NCI-H2107 treated with DMSO at 0.1 percent for 48 hours (cell line): Measurements from ENCODE around the gene SLC9A8.

Experiments
- DNase-seq: peaks from one replicate; lab custom pipeline; 2025; ENCODE audit not compliant: unreplicated experiment; lab: John Stamatoyannopoulos, UW

Gene SLC9A8

GRCh38 chr20:49811825-49812506 lies 662 bp upstream of the SLC9A8 start:
- no peak for DNase-seq

DNA sequence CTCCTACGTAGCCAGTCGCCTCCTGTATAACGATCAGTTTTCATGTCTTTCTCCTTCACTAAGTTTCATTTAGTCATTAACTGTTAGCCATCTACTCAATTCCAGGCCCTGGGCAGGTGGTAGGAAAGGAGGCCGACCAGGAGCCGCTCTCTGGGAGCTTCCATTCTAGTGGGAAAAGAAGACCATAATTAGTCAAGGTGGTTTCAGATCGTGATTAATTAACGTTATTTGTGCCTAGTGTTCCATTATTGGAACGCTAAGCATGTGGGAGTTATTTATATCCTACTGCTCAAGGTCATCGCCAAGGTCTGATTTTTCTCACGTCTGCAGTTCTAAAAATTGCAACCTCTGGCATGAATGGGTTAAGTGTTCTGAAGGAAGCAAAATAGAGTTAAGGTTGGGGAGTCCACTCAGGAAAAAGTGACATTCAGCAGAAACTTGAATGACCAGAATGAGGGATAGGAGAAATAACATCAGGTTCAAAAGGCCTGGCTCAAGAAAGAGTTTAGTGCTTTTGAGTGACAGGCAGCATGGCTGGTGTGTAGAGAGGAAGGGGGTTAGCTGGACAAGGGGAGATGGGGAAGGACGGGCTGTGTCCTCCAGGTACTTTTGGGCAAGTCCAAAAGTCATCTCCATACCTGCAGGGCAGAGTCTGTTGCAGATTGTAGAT lies 812 bp downstream of the SLC9A8 start:
- DNase-seq = no peak

DNA sequence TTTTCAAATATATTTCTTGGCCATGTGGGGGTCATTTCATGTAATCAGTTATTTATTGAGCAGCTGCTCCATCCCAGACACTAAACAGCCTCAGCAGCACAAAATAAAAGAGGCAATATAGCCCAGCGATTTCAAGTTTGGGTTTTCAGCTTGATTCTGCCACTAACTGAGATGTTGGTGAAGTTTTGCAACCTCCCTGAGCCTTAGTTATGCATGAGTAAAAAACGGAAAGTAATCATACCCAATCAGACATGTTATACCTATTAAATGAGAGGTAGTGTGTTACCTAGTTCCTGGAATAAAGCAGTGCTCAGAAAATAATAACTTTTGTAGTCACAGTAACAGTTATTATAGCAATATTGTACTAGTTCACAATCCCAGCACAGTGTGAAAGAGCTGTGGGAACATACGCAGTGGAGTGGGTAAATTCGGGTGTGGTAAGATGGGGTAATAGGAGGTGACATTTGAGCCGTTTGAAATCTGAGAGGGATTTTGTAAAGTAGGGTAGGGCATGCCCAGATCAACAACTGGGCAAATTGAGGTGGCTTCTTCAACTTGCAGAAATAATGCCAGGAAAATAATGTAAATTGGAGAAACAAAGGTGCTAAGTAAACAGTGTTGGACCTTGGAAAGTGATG lies 1.5 kb downstream of the SLC9A8 start:
- peak; percentile 83 for DNase-seq

DNA sequence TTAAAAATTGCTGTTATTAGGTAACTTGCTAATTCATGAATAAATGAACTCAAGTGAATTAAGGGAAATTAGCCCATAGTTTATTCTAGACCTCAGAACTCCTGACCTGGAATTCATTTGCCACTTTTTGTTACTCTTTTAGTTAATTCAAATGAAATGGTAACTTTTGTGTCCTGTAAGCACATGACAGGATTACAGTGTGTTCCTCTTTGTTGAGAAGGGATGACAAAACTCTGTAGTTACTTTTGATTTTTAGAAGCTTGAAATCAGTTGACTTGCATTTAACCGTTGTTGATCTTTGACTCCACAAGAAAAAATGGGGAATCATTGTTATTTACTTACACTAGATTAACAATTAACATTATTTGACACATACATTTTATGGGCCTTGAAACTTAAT lies 6.2 kb downstream of the SLC9A8 start:
- no peak for DNase-seq

GRCh38 chr20:49819702-49820101 lies 7.1 kb downstream of the SLC9A8 start:
- DNase-seq = no peak

- DNase-seq = no peak
These were observed 8.8 kb downstream of the SLC9A8 start for GRCh38 chr20:49821381-49821780.

DNA sequence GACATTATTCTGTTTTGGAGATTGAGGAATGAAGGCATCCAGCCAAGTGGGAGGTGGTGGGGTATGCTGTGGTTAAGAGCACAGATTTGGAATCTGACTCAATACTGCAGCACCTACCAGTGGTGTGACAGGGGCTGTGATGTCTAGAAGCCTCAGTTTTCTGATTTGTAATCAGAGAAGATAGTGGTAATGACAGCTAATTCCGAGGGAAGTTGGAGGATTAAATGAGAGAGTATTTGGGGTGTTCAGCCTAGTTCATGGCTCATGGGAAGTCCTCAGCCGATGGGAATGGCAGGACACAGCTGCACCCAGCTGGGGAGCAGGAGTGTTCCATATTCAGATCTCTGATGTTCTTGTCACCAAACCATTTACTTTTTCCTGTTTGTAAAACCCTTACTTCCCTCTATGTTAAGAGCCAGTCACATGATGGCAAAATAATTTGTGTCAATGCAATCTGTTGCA lies 9.3 kb downstream of the SLC9A8 start:
- no peak for DNase-seq

DNA sequence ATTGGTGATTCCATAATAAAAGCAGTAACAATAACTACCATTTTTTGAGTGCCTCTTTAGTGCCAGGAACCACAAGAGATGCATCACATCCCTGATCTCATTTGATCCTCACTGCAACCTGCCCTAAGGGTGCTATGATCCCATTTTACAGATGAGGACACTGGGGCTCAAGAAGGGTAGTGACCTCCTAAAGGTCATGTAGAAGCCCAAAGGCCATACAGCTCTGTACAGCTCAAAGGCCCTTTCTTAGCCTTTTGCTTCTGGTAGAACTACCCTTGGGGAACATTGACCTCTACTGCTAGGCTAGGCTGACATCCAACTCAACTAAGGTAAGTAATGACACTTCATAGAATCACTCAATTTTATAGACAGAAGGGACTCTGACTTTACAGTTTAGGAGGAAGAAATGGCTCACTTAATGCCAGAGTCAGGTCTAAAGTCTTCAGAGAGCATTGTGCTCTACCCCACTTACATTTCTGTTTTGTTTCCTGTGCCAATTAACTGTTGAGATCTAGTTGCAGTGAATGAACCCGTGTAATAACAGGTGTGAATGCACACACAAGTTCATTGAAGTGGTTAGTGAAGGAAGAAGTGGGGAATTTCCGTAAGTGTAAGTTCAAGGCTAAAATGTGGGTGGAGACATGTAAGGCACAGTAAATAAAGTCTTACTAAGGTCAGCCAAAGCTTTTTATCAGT lies 10.7 kb downstream of the SLC9A8 start:
- peak; percentile 80 for DNase-seq

DNA sequence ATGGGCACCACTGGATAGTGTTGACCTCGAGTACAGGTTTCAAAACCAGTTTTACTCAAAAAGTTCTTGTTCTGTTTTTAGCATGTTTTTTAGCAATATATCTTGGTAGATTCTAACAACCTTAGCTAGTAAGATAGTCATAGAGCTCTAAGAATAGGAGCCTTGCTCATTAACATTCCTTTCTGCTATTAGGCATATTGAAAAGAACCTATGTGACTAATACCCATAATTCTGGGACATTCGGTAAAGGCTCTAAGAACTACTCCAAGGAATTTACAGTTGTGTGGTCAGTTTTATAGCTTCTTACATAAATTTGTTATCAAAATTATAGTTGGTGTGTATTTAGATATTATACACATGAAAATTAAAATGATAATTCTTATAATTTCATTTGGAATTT lies 11.6 kb downstream of the SLC9A8 start:
- DNase-seq = no peak

- peak; percentile 86 for DNase-seq
These were observed 12.9 kb downstream of the SLC9A8 start for GRCh38 chr20:49825521-49826033.

GRCh38 chr20:49831022-49831769 lies 18.6 kb downstream of the SLC9A8 start:
- DNase-seq = no peak

GRCh38 chr20:49831770-49832631 lies 19.4 kb downstream of the SLC9A8 start:
- no peak for DNase-seq

GRCh38 chr20:49832632-49833327 lies 20.2 kb downstream of the SLC9A8 start:
- no peak for DNase-seq

GRCh38 chr20:49833483-49833882 lies 20.9 kb downstream of the SLC9A8 start:
- no peak for DNase-seq

- no peak for DNase-seq
These were observed 22.4 kb downstream of the SLC9A8 start for GRCh38 chr20:49835031-49835430.

DNA sequence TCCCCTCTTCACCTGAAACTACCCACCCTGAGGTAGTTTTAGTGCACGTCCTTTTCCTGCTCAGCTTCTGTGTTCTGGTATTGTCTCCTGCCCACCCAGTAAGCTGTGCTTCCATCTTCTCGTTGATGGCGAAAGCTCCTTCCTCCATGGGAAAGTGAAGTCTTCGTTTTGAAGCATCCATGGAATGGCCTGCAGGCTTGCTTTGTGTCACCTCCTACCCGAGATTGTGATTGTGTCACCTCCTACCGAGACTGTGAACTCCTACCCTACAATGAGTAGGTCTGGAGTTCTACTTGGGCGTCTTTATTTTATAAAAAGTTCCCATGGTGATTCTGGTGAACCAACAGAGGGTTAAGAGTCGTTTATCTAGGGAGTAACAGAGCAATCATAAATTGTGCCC lies 25.9 kb downstream of the SLC9A8 start:
- DNase-seq = no peak

DNA sequence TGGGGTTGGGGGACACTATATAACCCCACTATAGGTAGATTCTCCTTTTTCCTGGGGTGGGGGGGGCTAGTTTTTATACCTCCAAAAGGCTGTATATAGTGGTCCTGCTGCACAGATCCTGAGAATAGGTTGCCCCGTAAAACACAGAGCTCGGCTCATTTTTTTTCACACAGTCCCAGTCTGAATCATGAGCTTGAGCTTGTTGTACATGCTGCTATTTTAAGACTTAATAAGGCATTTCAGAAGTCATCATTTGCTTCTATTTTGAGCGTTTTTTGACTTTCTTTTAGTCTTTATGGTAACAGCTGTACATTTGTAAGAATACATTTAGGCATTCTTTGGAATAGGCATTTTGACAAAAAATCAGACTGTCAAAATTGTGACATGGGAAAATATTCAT lies 30.5 kb downstream of the SLC9A8 start:
- DNase-seq = no peak

DNA sequence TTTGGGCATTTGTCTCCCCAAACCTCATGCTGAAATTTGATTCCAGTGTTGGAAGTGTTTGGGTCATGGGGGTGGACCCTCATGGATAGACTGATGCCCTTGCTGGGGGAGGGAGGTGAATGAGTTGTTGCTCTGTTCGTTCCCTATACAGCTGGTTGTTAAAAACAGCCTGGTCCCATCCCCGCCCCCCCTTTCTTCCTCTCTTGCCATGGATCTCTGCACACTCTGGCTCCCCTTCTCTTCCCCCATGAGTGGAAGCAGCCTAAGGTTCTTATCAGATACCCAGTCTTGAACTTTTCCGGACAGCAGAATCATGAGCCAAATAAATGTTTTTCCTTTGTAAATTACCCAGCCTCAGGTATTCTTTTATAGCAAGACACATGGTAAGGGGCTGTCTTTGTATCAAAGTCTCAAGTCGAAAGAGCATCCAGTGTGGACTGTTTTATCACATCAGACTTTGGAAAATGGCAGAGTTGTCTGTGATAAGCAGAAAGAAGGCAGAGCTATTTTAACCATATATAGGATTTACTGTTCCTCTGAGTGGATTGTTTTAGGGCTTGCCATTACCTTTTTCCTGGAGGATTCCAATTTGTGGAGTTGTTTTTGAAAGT lies 31.2 kb downstream of the SLC9A8 start:
- no peak for DNase-seq

DNA sequence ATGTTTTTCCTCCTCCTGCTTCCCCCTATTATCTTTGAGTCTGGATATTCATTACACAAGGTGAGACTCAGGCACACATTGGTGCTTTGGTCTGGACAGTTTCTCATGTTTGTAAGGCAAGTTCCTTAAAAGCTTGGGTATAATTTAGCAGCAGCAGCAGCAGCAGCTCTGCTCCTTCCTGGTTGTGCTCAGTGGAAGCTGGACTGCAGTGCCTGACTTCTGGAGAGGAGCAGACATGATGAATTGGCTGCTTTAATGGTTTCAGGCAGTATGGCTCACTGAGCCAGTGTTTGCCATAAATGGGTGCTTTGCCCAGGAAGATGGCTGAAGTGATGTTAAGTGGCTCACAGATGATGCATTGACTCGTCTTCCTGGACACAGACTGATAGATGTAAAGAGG lies 32.4 kb downstream of the SLC9A8 start:
- no peak for DNase-seq
